Stomach (tissue), 4 donors: ENCODE measurements around the gene NEDD4L.

Source experiments
- CTCF ChIP-seq, 7 experiments: fragments of 450-650 bp in 4 of 7; fragments of 200-600 bp in 3 of 7; sonication (generic) in 3 of 7; IDR thresholded peaks; one replicate each; pipeline ENCODE4 v1.5.1; 2016 to 2019; ENCODE audit warnings: antibody characterized with exemption in 7 of 7, control low read depth in 2 of 7, mild to moderate bottlenecking in 1 of 7
- EP300 ChIP-seq: sonication (generic); formaldehyde crosslinking; IDR thresholded peaks from one replicate; pipeline ENCODE4 v1.6.1; 2017; ENCODE audit warnings: antibody characterized with exemption
- POLR2A ChIP-seq, 4 donors: fragments of 450-650 bp; IDR thresholded peaks; one replicate each; pipeline ENCODE4 v1.6.1; 2016; ENCODE audit warnings: antibody characterized with exemption in 4 of 4, control low read depth in 2 of 4, mild to moderate bottlenecking in 1 of 4, moderate library complexity in 1 of 4
- POLR2AphosphoS5 ChIP-seq, 3 donors: sonication (generic); formaldehyde crosslinking; IDR thresholded peaks; one replicate each; pipeline ENCODE4 v1.6.1; 2016; ENCODE audit warnings: antibody characterized with exemption in 3 of 3

GRCh38 chr18:58180172-58180571 is 136.1 kb downstream of the NEDD4L start:
- no peak for TF ChIP-seq EP300
- TF ChIP-seq CTCF (IDR thresholded peaks at IDR 0.05) = no peak
- no peak for TF ChIP-seq POLR2AphosphoS5 (IDR thresholded peaks at IDR 0.05)
- no peak for TF ChIP-seq POLR2A (IDR thresholded peaks at IDR 0.05)
